Trophoblast cell (in vitro differentiated cells and primary cell): ENCODE results near the gene GOLGA6L10.
"Not testable (repeated sequence)": the region's sequence is repeated elsewhere in the genome, so short reads cannot be mapped to it uniquely, and the experiment has no call there.

Experiments
- DNase-seq, 2 donors: peaks; one replicate each; pipeline ENCODE4 v3.0.0-alpha.2; 2016
- H2AFZ ChIP-seq: 2 replicates; pipeline ENCODE4 v1.6.1; 2013; ENCODE audit warnings: low read length, moderate library complexity, mild to moderate bottlenecking; ENCODE audit not compliant: insufficient read depth, poor library complexity
- H2AK5ac ChIP-seq: 2 replicates; pipeline ENCODE4 v1.6.1; 2013; ENCODE audit warnings: mild to moderate bottlenecking, low read length
- H2BK120ac ChIP-seq: 2 replicates; pipeline ENCODE4 v1.6.1; 2013; ENCODE audit warnings: low read length, mild to moderate bottlenecking, moderate library complexity; ENCODE audit not compliant: insufficient read depth, poor library complexity
- H2BK12ac ChIP-seq: 2 replicates; pipeline ENCODE4 v1.6.1; 2013; ENCODE audit warnings: mild to moderate bottlenecking, low read length, moderate library complexity
- H2BK5ac ChIP-seq: 2 replicates; pipeline ENCODE4 v1.6.1; 2013; ENCODE audit warnings: low read length, low read depth, moderate library complexity, mild to moderate bottlenecking; ENCODE audit not compliant: poor library complexity
- H3K14ac ChIP-seq: 2 replicates; pipeline ENCODE4 v1.6.1; 2013; ENCODE audit warnings: mild to moderate bottlenecking, low read length
- H3K18ac ChIP-seq: 2 replicates; pipeline ENCODE4 v1.6.1; 2013; ENCODE audit warnings: mild to moderate bottlenecking, low read length
- H3K23ac ChIP-seq: 2 replicates; pipeline ENCODE4 v1.6.1; 2013; ENCODE audit warnings: low read length
- H3K27ac ChIP-seq: 2 replicates; pipeline ENCODE4 v1.5.1; 2013; ENCODE audit warnings: low read depth, mild to moderate bottlenecking, inconsistent platforms, low read length, moderate library complexity
- H3K27me3 ChIP-seq: 2 replicates; pipeline ENCODE4 v1.6.1; 2013; ENCODE audit warnings: inconsistent platforms, mild to moderate bottlenecking, low read length, moderate library complexity; ENCODE audit not compliant: insufficient read depth
- H3K36me3 ChIP-seq, 2 experiments: 1 replicate in 1 of 2; 2 replicates in 1 of 2; pipeline ENCODE4 v1.6.1; 2013; ENCODE audit warnings: low read length in 2 of 2, mild to moderate bottlenecking in 2 of 2, moderate library complexity in 1 of 2; ENCODE audit not compliant: insufficient read depth in 2 of 2, control insufficient read depth in 1 of 2
- H3K4ac ChIP-seq: 2 replicates; pipeline ENCODE4 v1.6.1; 2013; ENCODE audit warnings: low read depth, mild to moderate bottlenecking, low read length, moderate library complexity
- H3K4me1 ChIP-seq, 2 experiments: 1 replicate in 1 of 2; 2 replicates in 1 of 2; pipeline ENCODE4 v1.6.1; 2013; ENCODE audit warnings: low read length in 2 of 2, mild to moderate bottlenecking in 2 of 2, moderate library complexity in 1 of 2; ENCODE audit not compliant: insufficient read depth in 2 of 2, control insufficient read depth in 1 of 2
- H3K4me2 ChIP-seq: 2 replicates; pipeline ENCODE4 v1.6.1; 2013; ENCODE audit warnings: inconsistent platforms, mild to moderate bottlenecking, low read length, moderate library complexity
- H3K4me3 ChIP-seq: 2 replicates; pipeline ENCODE4 v1.5.1; 2013; ENCODE audit warnings: mild to moderate bottlenecking, low read depth, low read length, inconsistent platforms
- H3K79me1 ChIP-seq: one replicate; pipeline ENCODE4 v1.6.1; 2013; ENCODE audit warnings: low read length
- H3K79me2 ChIP-seq: 2 replicates; pipeline ENCODE4 v1.6.1; 2013; ENCODE audit warnings: low read length, mild to moderate bottlenecking; ENCODE audit not compliant: control insufficient read depth, insufficient read depth, poor library complexity
- H3K9ac ChIP-seq: 2 replicates; pipeline ENCODE4 v1.6.1; 2013; ENCODE audit warnings: mild to moderate bottlenecking, low read length
- H3K9me3 ChIP-seq: 2 replicates; pipeline ENCODE4 v1.6.1; 2013; ENCODE audit warnings: low read depth, mild to moderate bottlenecking, control low read depth, inconsistent platforms, low read length; ENCODE audit not compliant: insufficient read depth
- H4K12ac ChIP-seq: 2 replicates; pipeline ENCODE4 v1.6.1; 2013; ENCODE audit warnings: low read depth, mild to moderate bottlenecking, low read length, moderate library complexity
- H4K8ac ChIP-seq: 2 replicates; pipeline ENCODE4 v1.6.1; 2013; ENCODE audit warnings: low read depth, mild to moderate bottlenecking, low read length, moderate library complexity
- H4K91ac ChIP-seq: one replicate; pipeline ENCODE4 v1.6.1; 2013; ENCODE audit warnings: low read depth, mild to moderate bottlenecking, low read length, moderate library complexity
- WGBS: extraction: QIAGEN DNeasy Blood & Tissue Kit; methylation state at CpG from one replicate; pipeline ENCODE4 v1.1.7; 2013; ENCODE audit warnings: missing lambda C conversion rate; ENCODE audit not compliant: insufficient read length, insufficient coverage; ENCODE audit errors: extremely low coverage; 5-methylcytosine and 5-hydroxymethylcytosine counted together

The GOLGA6L10 gene

DNA sequence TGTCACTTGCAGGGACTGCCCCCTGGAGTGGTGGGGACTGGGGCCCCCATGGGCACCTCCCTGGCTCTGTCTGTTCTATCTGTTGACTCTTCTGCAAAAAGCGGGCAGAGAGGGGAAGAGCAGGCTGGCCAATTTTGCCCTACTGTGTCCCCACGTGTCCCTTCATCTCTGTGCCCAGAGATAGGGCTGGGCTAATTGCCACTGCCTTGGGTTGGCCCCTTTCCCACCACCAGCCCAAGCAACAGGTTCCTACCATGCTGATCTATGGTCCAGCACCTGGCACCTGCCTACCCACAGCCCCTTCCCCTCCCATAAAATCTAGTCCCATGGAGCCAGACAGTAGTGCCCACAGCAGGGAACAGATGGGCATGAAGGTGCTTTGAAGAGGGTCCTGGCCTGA lies 14.3 kb downstream of the GOLGA6L10 start:
- not testable (repeated sequence) for H2AK5ac ChIP-seq, H3K4me3 ChIP-seq, H3K4ac ChIP-seq, H3K9me3 ChIP-seq, H3K36me3 ChIP-seq, H4K91ac ChIP-seq, H2BK5ac ChIP-seq, H3K27me3 ChIP-seq, H3K27ac ChIP-seq, H3K9ac ChIP-seq, H3K14ac ChIP-seq, H3K79me2 ChIP-seq, H4K12ac ChIP-seq, H4K8ac ChIP-seq, DNase-seq, H3K4me1 ChIP-seq, H2BK12ac ChIP-seq, H3K4me2 ChIP-seq, H2BK120ac ChIP-seq, H2AFZ ChIP-seq, H3K18ac ChIP-seq, H3K23ac ChIP-seq, H3K79me1 ChIP-seq
- no CpG with 5 or more reads among the region's 2 CpGs for WGBS

DNA sequence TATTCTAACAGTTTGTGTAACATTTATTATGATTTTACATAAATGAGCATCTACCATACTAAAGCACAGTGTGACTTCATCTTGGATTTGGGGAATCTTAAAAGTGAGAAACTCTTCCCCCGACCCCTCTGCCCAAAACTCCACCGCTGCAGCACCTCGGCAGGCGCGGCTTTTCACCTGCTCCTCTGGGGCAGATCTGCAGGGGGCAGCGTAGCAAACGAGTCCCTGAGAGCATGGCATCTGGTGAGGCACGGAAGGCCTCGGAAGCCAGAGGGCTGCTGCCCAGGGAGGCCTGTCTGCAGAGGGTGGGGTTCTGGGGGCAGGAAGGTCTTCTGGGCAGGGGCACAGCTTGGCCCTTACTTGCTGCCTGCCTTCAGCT lies 14.7 kb downstream of the GOLGA6L10 start:
- H2AFZ ChIP-seq, H2BK120ac ChIP-seq, H3K9ac ChIP-seq, H3K4me3 ChIP-seq, H3K4me1 ChIP-seq, H3K79me2 ChIP-seq, H3K14ac ChIP-seq, H4K12ac ChIP-seq, H3K36me3 ChIP-seq, H3K27ac ChIP-seq, H3K27me3 ChIP-seq, H3K9me3 ChIP-seq, H4K8ac ChIP-seq, H2AK5ac ChIP-seq, H3K4ac ChIP-seq, H2BK12ac ChIP-seq, H3K18ac ChIP-seq, H3K4me2 ChIP-seq, DNase-seq, H3K23ac ChIP-seq, H2BK5ac ChIP-seq, H4K91ac ChIP-seq, H3K79me1 ChIP-seq: not testable (repeated sequence)
- WGBS = no CpG with 5 or more reads among the region's 9 CpGs

DNA sequence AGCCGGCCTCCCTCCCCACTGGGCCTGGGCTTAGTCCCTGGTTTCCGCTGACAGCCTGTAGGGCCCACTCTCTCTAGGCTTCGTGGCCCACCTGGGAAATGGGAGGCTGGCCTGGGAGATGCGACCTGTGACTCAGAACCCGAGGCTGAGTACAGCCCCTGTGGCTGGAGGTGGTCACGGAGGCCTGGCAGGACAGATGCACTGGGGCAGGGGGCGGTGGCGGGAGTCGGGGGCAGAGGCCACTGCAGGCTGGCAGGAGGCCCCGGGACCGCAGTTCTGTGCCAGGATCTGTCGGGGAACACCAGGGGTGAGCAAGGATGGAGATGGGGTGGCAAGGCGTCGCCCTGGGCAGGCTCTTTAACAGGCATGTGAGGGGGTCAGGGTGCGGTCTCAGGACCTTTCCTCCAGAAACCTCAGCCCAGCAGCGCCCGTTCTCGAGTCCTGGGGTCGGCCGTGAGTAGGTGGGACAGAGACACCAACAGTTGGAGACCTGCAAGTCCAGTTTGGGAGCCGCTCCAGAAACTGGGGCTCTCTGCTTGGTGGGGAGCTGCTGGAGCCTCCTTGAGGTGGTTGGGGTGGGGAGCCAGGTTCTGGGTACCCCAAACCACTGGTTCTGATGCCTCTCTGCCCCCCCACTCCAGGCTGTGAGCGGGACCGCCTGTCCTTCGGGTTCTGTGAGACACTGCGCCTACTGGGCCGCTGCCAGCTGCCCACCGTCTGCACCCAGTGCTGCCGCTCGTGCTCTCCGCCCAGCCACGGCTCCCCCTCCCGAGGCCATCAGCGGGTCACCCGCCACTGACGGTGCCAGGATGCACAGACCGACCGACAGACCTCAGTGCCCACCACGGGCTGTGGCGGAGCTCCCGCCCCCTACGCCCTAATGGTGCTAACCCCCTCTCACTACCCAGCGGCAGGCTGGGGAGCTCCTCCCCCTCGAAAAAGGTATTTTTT lies 15.4 kb downstream of the GOLGA6L10 start:
- H2BK120ac ChIP-seq, H3K9me3 ChIP-seq, H3K79me2 ChIP-seq, H2AFZ ChIP-seq, H2AK5ac ChIP-seq, H3K36me3 ChIP-seq, H3K18ac ChIP-seq, DNase-seq, H3K14ac ChIP-seq, H3K9ac ChIP-seq, H3K4me2 ChIP-seq, H2BK5ac ChIP-seq, H3K4me3 ChIP-seq, H4K8ac ChIP-seq, H2BK12ac ChIP-seq, H3K79me1 ChIP-seq, H4K91ac ChIP-seq, H3K4me1 ChIP-seq, H4K12ac ChIP-seq, H3K23ac ChIP-seq, H3K4ac ChIP-seq, H3K27me3 ChIP-seq, H3K27ac ChIP-seq: not testable (repeated sequence)
- WGBS = no CpG with 5 or more reads among the region's 43 CpGs

DNA sequence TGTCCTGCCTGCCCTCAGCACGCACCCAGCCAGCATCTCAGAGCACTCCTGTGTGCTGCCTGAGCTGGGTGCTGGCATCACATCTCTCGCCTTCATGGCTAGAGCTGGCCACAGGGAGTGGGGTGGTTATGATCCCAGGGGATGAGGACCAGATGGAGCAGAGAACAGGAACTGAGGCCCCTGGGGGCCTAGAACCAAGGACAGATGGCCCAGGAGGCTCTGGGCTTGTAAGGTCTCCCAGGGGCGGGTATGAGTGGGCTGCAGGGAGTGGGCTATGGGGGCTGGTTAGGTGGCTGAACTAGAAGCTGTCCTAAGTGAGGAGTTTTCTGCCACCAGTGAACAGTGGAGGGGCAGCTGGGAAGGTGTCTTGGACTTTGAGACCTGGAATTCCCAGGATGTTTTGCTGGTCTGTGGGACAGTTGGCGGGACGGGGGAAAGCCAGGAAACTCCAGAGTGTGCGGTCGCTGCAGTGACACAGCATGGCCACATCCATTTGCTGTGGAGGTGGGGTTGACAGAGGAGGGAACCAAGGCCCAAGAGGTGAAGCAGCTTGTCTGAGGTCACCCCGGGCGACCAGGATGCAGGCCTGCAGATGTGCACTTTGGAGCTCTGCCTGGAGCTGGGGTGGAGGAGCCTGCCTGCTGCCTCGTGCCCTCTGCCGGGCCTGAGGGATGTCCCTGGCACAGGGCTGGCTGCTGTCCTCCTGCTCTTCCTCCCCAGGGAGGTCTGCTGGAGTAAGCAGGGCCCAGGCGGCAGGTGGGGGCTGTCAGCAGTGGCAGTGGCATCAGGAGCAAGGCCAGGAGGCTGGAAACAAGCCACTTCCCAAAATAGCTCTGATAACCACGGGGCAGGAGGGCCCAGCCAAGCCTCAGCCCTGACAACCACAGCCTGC lies 16.3 kb downstream of the GOLGA6L10 start:
- not testable (repeated sequence) for H3K23ac ChIP-seq, H3K4me1 ChIP-seq, H2BK12ac ChIP-seq, H3K4me2 ChIP-seq, H3K27ac ChIP-seq, H4K8ac ChIP-seq, H3K36me3 ChIP-seq, H4K91ac ChIP-seq, H3K27me3 ChIP-seq, DNase-seq, H2AFZ ChIP-seq, H3K79me1 ChIP-seq, H3K4me3 ChIP-seq, H4K12ac ChIP-seq, H3K14ac ChIP-seq, H2BK120ac ChIP-seq, H3K9ac ChIP-seq, H3K79me2 ChIP-seq, H3K9me3 ChIP-seq, H3K18ac ChIP-seq, H3K4ac ChIP-seq, H2AK5ac ChIP-seq, H2BK5ac ChIP-seq
- no CpG with 5 or more reads among the region's 13 CpGs for WGBS
